22Rv1 (cell line): Measurements from ENCODE around the gene CARS1.

Source experiments
- ZFX ChIP-seq: fragments of 450-650 bp; IDR thresholded peaks from 2 replicates; pipeline ENCODE4 v1.6.1; 2017; ENCODE audit warnings: antibody characterized with exemption, borderline replicate concordance
- TF ChIP-seq, protein P1 (sequence below): fragments of 450-650 bp; IDR thresholded peaks from 2 replicates; pipeline ENCODE4 v1.5.1; 2017; ENCODE audit warnings: mild to moderate bottlenecking

DNA sequence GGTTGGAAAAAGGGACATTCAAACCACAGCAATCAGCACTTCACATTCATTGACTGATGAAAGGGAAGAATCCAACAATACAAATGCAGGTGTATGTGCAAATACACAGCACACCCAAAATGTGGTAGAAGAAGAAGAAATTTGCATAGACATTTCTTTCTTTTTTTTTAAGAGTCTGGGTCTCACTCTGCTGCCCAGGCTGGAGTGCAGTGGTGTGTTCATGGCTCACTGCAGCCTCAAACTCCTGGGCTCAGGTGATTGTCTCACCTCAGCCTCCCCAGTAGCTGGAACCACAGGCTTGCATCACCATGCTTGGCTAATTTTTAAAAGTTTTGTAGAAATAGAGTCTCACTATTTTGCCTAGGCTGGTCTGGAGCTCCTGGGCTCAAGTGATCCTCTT, 21.9 kb downstream of the CARS1 start:
- TF ChIP-seq, protein P1, sequence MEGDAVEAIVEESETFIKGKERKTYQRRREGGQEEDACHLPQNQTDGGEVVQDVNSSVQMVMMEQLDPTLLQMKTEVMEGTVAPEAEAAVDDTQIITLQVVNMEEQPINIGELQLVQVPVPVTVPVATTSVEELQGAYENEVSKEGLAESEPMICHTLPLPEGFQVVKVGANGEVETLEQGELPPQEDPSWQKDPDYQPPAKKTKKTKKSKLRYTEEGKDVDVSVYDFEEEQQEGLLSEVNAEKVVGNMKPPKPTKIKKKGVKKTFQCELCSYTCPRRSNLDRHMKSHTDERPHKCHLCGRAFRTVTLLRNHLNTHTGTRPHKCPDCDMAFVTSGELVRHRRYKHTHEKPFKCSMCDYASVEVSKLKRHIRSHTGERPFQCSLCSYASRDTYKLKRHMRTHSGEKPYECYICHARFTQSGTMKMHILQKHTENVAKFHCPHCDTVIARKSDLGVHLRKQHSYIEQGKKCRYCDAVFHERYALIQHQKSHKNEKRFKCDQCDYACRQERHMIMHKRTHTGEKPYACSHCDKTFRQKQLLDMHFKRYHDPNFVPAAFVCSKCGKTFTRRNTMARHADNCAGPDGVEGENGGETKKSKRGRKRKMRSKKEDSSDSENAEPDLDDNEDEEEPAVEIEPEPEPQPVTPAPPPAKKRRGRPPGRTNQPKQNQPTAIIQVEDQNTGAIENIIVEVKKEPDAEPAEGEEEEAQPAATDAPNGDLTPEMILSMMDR = no peak
- no peak for TF ChIP-seq ZFX
